WTC11 (cell line): ENCODE data around the gene OSBPL7. TPM values are rescaled to one million over a fixed set of nuclear protein-coding genes. Genes with fewer than 3 reads are reported as not detected.

ENCODE experiments used
- ATAC-seq: fragments of 200-7000 bp; cut with Tn5 transposase; 2 replicates; pipeline ENCODE4 v1.10.0; 2021; ENCODE audit warnings: mild to moderate bottlenecking, moderate library complexity
- CTCF ChIA-PET: fragments of 300-600 bp; sonication (Branson Sonifier 250); formaldehyde crosslinking; loops from one replicate; lab custom pipeline; 2021; ENCODE audit warnings: antibody characterized with exemption; lab: Charles Lee
- POLR2A ChIA-PET: fragments of 350-600 bp; sonication (Branson Sonifier 250); formaldehyde crosslinking; loops from one replicate; lab custom pipeline; 2021; ENCODE audit warnings: antibody characterized with exemption; lab: Charles Lee
- DNase-seq: peaks from one replicate; pipeline ENCODE4 v3.0.0; 2021; ENCODE audit warnings: low spot score
- H3K27ac Mint-ChIP-seq: 2 replicates; pipeline ENCODE4 v1.8.0; 2021; ENCODE audit warnings: mixed read lengths
- H3K27me3 Mint-ChIP-seq: 2 replicates; pipeline ENCODE4 v1.8.0; 2021; ENCODE audit warnings: low read depth, mild to moderate bottlenecking, moderate library complexity, mixed read lengths
- H3K36me3 Mint-ChIP-seq: 2 replicates; pipeline ENCODE4 v1.8.0; 2021; ENCODE audit warnings: mixed read lengths
- H3K4me1 Mint-ChIP-seq: 2 replicates; pipeline ENCODE4 v1.8.0; 2022; ENCODE audit warnings: mixed read lengths
- H3K4me3 Mint-ChIP-seq: 2 replicates; pipeline ENCODE4 v1.8.0; 2021; ENCODE audit warnings: mild to moderate bottlenecking, moderate library complexity, mixed read lengths
- H3K9me3 Mint-ChIP-seq: 2 replicates; pipeline ENCODE4 v1.8.0; 2021; ENCODE audit warnings: mixed read lengths
- JUN ChIP-seq: sonication (generic); formaldehyde crosslinking; IDR thresholded peaks from 2 replicates; pipeline ENCODE4 v1.8.0; 2023; ENCODE audit warnings: mild to moderate bottlenecking, missing genetic modification reagents
- MXD4 ChIP-seq: fragments of 250-450 bp; sonication (Bioruptor Pico); IDR thresholded peaks from 2 replicates; pipeline ENCODE4 v1.8.0; 2021; ENCODE audit warnings: mild to moderate bottlenecking, moderate library complexity, borderline replicate concordance
- MYBL2 ChIP-seq: sonication (generic); formaldehyde crosslinking; IDR thresholded peaks from 2 replicates; pipeline ENCODE4 v1.8.1; 2023; ENCODE audit warnings: mild to moderate bottlenecking, moderate library complexity, missing genetic modification reagents
- NFYB ChIP-seq: sonication (generic); formaldehyde crosslinking; conservative IDR thresholded peaks from 2 replicates; pipeline ENCODE4 v1.8.0; 2022; ENCODE audit warnings: low read depth, missing genetic modification reagents
- NR2C2 ChIP-seq: sonication (generic); formaldehyde crosslinking; IDR thresholded peaks from 2 replicates; pipeline ENCODE4 v1.8.0; 2022; ENCODE audit warnings: mild to moderate bottlenecking, missing genetic modification reagents
- PRRX2 ChIP-seq: fragments of 250-450 bp; sonication (Bioruptor Pico); IDR thresholded peaks from 2 replicates; pipeline ENCODE4 v1.8.0; 2021; ENCODE audit warnings: mild to moderate bottlenecking
- RORB ChIP-seq: fragments of 250-450 bp; sonication (Bioruptor Pico); IDR thresholded peaks from 2 replicates; pipeline ENCODE4 v1.9.0; 2021; ENCODE audit warnings: mild to moderate bottlenecking
- ZNF138 ChIP-seq: sonication (generic); formaldehyde crosslinking; conservative IDR thresholded peaks from 2 replicates; pipeline ENCODE4 v1.8.1; 2022; ENCODE audit warnings: mild to moderate bottlenecking, moderate library complexity, missing genetic modification reagents
- ZNF263 ChIP-seq: sonication (generic); formaldehyde crosslinking; IDR thresholded peaks from 2 replicates; pipeline ENCODE4 v1.8.1; 2022; ENCODE audit warnings: low read depth, mild to moderate bottlenecking, moderate library complexity, missing genetic modification reagents
- ZNF317 ChIP-seq: sonication (generic); formaldehyde crosslinking; IDR thresholded peaks from 2 replicates; pipeline ENCODE4 v1.8.1; 2023; ENCODE audit warnings: low read depth, mild to moderate bottlenecking, moderate library complexity, missing genetic modification reagents, borderline replicate concordance
- total RNA-seq: library from RNA; stranded (reverse); gene quantifications from 3 replicates; pipeline ENCODE4 v1.2.3, GENCODE V29; 2021
- TF ChIP-seq, protein P1 (sequence below): sonication (generic); formaldehyde crosslinking; conservative IDR thresholded peaks from 2 replicates; pipeline ENCODE4 v1.8.1; 2023; ENCODE audit warnings: mild to moderate bottlenecking, low read depth, missing genetic modification reagents, moderate library complexity
- TF ChIP-seq, protein P2 (sequence below): sonication (generic); formaldehyde crosslinking; IDR thresholded peaks from 2 replicates; pipeline ENCODE4 v1.8.0; 2022; ENCODE audit warnings: mild to moderate bottlenecking, missing genetic modification reagents
- TF ChIP-seq, protein P3 (sequence below): sonication (generic); formaldehyde crosslinking; IDR thresholded peaks from 2 replicates; pipeline ENCODE4 v1.8.1; 2023; ENCODE audit warnings: mild to moderate bottlenecking, moderate library complexity, missing genetic modification reagents
- TF ChIP-seq, protein P4 (sequence below): sonication (generic); formaldehyde crosslinking; IDR thresholded peaks from 2 replicates; pipeline ENCODE4 v1.8.1; 2023; ENCODE audit warnings: mild to moderate bottlenecking, missing genetic modification reagents
- TF ChIP-seq, protein P5 (sequence below): sonication (generic); formaldehyde crosslinking; IDR thresholded peaks from 2 replicates; pipeline ENCODE4 v1.8.1; 2022; ENCODE audit warnings: low read depth, missing genetic modification reagents, borderline replicate concordance
- TF ChIP-seq, protein P6 (sequence below): fragments of 250-450 bp; sonication (Bioruptor Pico); IDR thresholded peaks from 2 replicates; pipeline ENCODE4 v1.9.0; 2021; ENCODE audit warnings: moderate library complexity, mild to moderate bottlenecking, inconsistent platforms, borderline replicate concordance

The OSBPL7 gene
- total RNA-seq, 1 experiment from 2014 or later, result 13.5 TPM

DNA sequence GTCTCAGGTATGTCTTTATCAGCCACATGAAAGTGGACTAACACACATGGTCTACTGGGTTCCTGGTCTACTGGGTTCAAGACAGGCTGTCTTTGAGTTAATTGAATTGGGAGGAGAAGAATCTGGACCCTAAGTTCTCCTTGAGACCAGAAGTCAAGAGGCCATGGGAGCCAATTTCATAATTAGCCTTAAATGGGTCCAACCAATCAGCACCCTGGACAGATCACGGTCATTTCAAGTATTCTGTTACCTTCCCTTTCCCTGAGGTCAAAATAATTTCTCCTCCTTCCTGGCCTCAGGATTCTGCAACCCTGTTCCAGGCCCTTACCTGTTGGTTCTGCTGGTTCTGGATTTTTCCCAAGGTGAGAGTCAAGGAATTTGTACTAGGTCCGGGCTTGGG is 23.8 kb downstream of the OSBPL7 start (continued):
- TF ChIP-seq, protein P1, sequence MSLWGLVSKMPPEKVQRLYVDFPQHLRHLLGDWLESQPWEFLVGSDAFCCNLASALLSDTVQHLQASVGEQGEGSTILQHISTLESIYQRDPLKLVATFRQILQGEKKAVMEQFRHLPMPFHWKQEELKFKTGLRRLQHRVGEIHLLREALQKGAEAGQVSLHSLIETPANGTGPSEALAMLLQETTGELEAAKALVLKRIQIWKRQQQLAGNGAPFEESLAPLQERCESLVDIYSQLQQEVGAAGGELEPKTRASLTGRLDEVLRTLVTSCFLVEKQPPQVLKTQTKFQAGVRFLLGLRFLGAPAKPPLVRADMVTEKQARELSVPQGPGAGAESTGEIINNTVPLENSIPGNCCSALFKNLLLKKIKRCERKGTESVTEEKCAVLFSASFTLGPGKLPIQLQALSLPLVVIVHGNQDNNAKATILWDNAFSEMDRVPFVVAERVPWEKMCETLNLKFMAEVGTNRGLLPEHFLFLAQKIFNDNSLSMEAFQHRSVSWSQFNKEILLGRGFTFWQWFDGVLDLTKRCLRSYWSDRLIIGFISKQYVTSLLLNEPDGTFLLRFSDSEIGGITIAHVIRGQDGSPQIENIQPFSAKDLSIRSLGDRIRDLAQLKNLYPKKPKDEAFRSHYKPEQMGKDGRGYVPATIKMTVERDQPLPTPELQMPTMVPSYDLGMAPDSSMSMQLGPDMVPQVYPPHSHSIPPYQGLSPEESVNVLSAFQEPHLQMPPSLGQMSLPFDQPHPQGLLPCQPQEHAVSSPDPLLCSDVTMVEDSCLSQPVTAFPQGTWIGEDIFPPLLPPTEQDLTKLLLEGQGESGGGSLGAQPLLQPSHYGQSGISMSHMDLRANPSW, result no peak
- TF ChIP-seq PRRX2 (CRISPR knock-in tag), result no peak

DNA sequence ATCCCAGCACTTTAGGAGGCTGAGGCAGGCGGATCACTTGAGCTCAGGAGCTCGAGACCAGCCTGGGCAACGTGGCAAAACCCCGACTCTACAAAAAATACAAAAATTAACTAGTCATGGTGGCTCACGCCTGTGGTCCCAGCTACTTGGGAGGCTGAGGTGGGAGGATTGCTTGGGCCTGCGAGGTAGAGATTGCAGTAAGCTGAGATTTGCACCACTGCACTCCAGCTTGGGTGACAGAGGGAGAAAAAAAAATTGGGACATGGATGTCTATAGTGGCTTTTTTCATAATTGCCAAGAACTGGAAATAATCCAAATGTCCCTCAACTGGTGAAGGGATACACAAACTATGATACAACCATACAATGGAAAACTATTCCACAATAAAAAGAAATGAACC is 28.6 kb downstream of the OSBPL7 start:
- no peak for DNase-seq
- H3K36me3 Mint-ChIP-seq, result no peaks in the 10 kb centered on the region
- peaks cover 7% of the 10 kb centered on the region; the same call in 1 of the 2 replicates for H3K4me1 Mint-ChIP-seq
- TF ChIP-seq RORB (CRISPR knock-in tag), result no peak
- TF ChIP-seq, protein P2, sequence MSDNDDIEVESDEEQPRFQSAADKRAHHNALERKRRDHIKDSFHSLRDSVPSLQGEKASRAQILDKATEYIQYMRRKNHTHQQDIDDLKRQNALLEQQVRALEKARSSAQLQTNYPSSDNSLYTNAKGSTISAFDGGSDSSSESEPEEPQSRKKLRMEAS (CRISPR knock-in tag), result no peak
- TF ChIP-seq NFYB (CRISPR knock-in tag), result no peak
- TF ChIP-seq, protein P3, sequence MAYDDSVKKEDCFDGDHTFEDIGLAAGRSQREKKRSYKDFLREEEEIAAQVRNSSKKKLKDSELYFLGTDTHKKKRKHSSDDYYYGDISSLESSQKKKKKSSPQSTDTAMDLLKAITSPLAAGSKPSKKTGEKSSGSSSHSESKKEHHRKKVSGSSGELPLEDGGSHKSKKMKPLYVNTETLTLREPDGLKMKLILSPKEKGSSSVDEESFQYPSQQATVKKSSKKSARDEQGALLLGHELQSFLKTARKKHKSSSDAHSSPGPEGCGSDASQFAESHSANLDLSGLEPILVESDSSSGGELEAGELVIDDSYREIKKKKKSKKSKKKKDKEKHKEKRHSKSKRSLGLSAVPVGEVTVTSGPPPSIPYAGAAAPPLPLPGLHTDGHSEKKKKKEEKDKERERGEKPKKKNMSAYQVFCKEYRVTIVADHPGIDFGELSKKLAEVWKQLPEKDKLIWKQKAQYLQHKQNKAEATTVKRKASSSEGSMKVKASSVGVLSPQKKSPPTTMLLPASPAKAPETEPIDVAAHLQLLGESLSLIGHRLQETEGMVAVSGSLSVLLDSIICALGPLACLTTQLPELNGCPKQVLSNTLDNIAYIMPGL (CRISPR knock-in tag), result no peak
- no peak for TF ChIP-seq MYBL2
- no peak for TF ChIP-seq MXD4
- TF ChIP-seq NR2C2 (CRISPR knock-in tag), result no peak
- H3K27me3 Mint-ChIP-seq, result peaks cover 72% of the 10 kb centered on the region
- no peak for ATAC-seq
- no peaks in the 10 kb centered on the region for H3K9me3 Mint-ChIP-seq
- H3K27ac Mint-ChIP-seq, result no peak overlapping the region
- POLR2A ChIA-PET, result no interaction called here
- CTCF ChIA-PET, result interaction anchor here (1.3 kb wide), 1 partner anchor 17 kb away, joined by 4 read pairs; no protein-coding TSS in a partner anchor
- H3K4me3 Mint-ChIP-seq, result no peak overlapping the region

DNA sequence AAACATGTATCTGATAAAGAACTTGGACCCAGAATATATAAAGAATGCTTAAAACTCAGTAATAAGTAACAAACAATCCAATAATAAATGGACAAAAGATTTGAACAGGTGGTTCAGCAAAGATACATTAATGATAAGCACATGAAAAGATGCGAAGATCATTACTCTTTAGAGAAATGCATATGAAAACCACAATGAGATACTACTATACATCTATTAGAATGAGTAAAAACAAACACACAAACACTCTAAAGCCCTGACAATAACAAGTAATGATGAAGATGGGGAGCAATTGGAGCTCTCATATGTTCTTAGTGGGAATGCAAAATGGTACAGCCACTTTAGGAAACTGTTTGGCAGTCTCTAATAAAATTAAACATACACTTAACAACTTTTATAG is 29.1 kb downstream of the OSBPL7 start:
- Mint-ChIP-seq H3K4me1 (peaks cover 7% of the 10 kb centered on the region; the same call in 1 of the 2 replicates), H3K4me3 (no peak overlapping the region), H3K27me3 (peaks cover 77% of the 10 kb centered on the region), H3K36me3 (no peaks in the 10 kb centered on the region), H3K9me3 (no peaks in the 10 kb centered on the region), H3K27ac (no peak overlapping the region)
- DNase-seq (no peak), ATAC-seq (no peak)
- TF ChIP-seq, protein P4, sequence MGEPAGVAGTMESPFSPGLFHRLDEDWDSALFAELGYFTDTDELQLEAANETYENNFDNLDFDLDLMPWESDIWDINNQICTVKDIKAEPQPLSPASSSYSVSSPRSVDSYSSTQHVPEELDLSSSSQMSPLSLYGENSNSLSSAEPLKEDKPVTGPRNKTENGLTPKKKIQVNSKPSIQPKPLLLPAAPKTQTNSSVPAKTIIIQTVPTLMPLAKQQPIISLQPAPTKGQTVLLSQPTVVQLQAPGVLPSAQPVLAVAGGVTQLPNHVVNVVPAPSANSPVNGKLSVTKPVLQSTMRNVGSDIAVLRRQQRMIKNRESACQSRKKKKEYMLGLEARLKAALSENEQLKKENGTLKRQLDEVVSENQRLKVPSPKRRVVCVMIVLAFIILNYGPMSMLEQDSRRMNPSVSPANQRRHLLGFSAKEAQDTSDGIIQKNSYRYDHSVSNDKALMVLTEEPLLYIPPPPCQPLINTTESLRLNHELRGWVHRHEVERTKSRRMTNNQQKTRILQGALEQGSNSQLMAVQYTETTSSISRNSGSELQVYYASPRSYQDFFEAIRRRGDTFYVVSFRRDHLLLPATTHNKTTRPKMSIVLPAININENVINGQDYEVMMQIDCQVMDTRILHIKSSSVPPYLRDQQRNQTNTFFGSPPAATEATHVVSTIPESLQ (CRISPR knock-in tag), result no peak
- TF ChIP-seq JUN (CRISPR knock-in tag) (no peak), ZNF138 (CRISPR knock-in tag) (no peak), ZNF317 (no peak), ZNF263 (CRISPR knock-in tag) (no peak)
- TF ChIP-seq, protein P5, sequence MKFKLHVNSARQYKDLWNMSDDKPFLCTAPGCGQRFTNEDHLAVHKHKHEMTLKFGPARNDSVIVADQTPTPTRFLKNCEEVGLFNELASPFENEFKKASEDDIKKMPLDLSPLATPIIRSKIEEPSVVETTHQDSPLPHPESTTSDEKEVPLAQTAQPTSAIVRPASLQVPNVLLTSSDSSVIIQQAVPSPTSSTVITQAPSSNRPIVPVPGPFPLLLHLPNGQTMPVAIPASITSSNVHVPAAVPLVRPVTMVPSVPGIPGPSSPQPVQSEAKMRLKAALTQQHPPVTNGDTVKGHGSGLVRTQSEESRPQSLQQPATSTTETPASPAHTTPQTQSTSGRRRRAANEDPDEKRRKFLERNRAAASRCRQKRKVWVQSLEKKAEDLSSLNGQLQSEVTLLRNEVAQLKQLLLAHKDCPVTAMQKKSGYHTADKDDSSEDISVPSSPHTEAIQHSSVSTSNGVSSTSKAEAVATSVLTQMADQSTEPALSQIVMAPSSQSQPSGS (CRISPR knock-in tag), result no peak
- TF ChIP-seq, protein P6, sequence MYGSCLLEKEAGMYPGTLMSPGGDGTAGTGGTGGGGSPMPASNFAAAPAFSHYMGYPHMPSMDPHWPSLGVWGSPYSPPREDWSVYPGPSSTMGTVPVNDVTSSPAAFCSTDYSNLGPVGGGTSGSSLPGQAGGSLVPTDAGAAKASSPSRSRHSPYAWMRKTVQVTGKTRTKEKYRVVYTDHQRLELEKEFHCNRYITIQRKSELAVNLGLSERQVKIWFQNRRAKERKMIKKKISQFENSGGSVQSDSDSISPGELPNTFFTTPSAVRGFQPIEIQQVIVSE (CRISPR knock-in tag), result no peak
- POLR2A ChIA-PET, result no interaction called here
- CTCF ChIA-PET, result interaction anchor here (1.3 kb wide), 1 partner anchor 17 kb away, joined by 4 read pairs; no protein-coding TSS in a partner anchor
